Testis (tissue), 3 donors: ENCODE data around the gene EFL1. TPM values are rescaled to one million over a fixed set of nuclear protein-coding genes. Genes with fewer than 3 reads are reported as not detected.

Experiments used
- DNase-seq: peaks from one replicate; pipeline ENCODE4 v3.0.0-alpha.2; 2019
- H3K27ac ChIP-seq, 2 donors: fragments of 200-600 bp; sonication (generic); one replicate each; pipeline ENCODE4 v1.5.1; 2019
- H3K27me3 ChIP-seq: fragments of 200-600 bp; sonication (generic); one replicate; pipeline ENCODE4 v1.5.1; 2019
- H3K36me3 ChIP-seq: fragments of 200-600 bp; sonication (generic); one replicate; pipeline ENCODE4 v1.5.1; 2017; ENCODE audit warnings: low read depth; ENCODE audit errors: missing control alignments
- H3K4me1 ChIP-seq: fragments of 200-600 bp; sonication (generic); one replicate; pipeline ENCODE4 v1.5.1; 2019
- H3K4me3 ChIP-seq, 2 donors: fragments of 200-600 bp; sonication (generic); one replicate each; pipeline ENCODE4 v1.5.1; 2017 to 2019
- H3K9me3 ChIP-seq: fragments of 200-600 bp; sonication (generic); one replicate; pipeline ENCODE4 v1.5.1; 2017
- POLR2A ChIP-seq: fragments of 450-650 bp; IDR thresholded peaks from one replicate; pipeline ENCODE4 v1.6.1; 2017; ENCODE audit warnings: antibody characterized with exemption, mild to moderate bottlenecking, moderate library complexity
- WGBS, 2 donors: methylation state at CpG; one replicate each; pipeline ENCODE4 v1.1.5; 2018; 5-methylcytosine and 5-hydroxymethylcytosine counted together
- intact Hi-C: fragments of 100-400 bp; cut with DNase I; formaldehyde crosslinking; loops from one replicate; pipeline ENCODE4 v1.15.1; 2023; ENCODE audit warnings: low total_unique reads
- polyA plus RNA-seq: library from polyadenylated mRNA; stranded (reverse); fragments of 350-450 nt; fragmentation: Illumina TruSeq; extraction: RNeasy Lipid Tissue Mini Kit (QIAGEN cat#74804); gene quantifications from one replicate; pipeline ENCODE4 v1.2.3, GENCODE V29; 2014; ENCODE audit warnings: low read depth, low replicate concordance; ENCODE audit not compliant: insufficient read depth
- total RNA-seq, 2 donors: library from RNA; depleted of rRNA; stranded (reverse); fragments of >200 nt; gene quantifications; one replicate each; pipeline ENCODE4 v1.2.3, GENCODE V29; 2016
- TF ChIP-seq, protein P1 (sequence below), 3 experiments: fragments of 450-650 bp in 2 of 3; fragments of 200-600 bp in 1 of 3; sonication (generic) in 1 of 3; IDR thresholded peaks; one replicate each; pipeline ENCODE4 v1.5.1; 2016 to 2019; ENCODE audit warnings: antibody characterized with exemption in 3 of 3, mild to moderate bottlenecking in 2 of 3, moderate library complexity in 1 of 3

The EFL1 gene
- total and polyA plus RNA-seq, 3 donors from 2014 or later = 30.6 to 35.0 (median 34.3) TPM

DNA sequence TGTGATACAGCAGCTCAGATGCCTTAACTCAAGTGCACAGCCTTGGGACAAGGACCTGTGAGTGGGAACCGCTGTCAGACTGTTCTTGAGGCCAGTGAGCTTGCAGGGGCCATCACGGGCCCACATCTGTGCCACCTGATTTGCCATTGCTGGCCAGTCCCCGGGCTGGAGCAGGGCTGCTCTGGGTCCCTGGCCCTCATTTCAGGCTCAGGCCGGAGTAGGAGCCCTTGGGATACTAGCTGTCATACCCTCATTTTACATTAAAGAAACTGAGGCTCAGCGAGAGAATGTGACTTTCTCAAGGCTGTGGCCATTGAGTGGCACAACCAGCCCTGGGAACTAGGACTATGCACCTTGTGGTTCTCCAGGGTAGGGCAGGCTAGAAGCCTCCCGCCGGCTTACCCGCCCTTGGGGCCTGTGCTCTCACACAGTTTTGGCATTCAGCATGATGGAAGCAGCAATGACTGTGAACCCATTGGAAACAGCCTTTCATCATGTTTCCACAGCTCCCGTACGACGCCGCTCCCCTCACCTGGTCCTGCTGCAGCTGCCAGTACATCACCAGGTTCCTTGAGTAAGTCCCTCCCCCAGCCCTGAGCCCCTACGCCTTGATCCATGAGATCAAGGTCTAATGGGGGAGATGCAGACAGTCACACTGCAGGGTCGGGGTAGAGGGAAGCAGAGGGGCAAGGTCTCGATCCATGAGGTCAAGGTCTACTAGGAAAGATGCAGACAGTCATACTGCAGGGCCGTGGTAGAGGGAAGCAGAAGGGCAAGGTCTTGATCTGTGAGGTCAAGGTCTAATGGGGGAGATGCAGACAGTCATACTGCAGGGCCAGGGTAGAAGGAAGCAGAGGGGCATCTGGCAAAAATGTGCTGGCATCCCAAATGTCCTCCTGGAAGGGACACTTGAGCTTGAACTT, 44.5 kb upstream of the EFL1 start:
- H3K4me1 ChIP-seq = no peaks in the 10 kb centered on the region
- no peak overlapping the region for H3K27ac ChIP-seq
- H3K36me3 ChIP-seq = no peaks in the 10 kb centered on the region
- TF ChIP-seq, protein P1, sequence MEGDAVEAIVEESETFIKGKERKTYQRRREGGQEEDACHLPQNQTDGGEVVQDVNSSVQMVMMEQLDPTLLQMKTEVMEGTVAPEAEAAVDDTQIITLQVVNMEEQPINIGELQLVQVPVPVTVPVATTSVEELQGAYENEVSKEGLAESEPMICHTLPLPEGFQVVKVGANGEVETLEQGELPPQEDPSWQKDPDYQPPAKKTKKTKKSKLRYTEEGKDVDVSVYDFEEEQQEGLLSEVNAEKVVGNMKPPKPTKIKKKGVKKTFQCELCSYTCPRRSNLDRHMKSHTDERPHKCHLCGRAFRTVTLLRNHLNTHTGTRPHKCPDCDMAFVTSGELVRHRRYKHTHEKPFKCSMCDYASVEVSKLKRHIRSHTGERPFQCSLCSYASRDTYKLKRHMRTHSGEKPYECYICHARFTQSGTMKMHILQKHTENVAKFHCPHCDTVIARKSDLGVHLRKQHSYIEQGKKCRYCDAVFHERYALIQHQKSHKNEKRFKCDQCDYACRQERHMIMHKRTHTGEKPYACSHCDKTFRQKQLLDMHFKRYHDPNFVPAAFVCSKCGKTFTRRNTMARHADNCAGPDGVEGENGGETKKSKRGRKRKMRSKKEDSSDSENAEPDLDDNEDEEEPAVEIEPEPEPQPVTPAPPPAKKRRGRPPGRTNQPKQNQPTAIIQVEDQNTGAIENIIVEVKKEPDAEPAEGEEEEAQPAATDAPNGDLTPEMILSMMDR (IDR thresholded peaks at IDR 0.05) = no peak
- TF ChIP-seq POLR2A = no peak
- intact Hi-C loops = no loop called here
- H3K9me3 ChIP-seq = no peaks in the 10 kb centered on the region
- 83 to 86% methylated on average over 16 of the region's 16 CpGs for WGBS, 2 donors
- no peaks in the 10 kb centered on the region for H3K27me3 ChIP-seq
- H3K4me3 ChIP-seq = no peak overlapping the region
- DNase-seq = no peak

DNA sequence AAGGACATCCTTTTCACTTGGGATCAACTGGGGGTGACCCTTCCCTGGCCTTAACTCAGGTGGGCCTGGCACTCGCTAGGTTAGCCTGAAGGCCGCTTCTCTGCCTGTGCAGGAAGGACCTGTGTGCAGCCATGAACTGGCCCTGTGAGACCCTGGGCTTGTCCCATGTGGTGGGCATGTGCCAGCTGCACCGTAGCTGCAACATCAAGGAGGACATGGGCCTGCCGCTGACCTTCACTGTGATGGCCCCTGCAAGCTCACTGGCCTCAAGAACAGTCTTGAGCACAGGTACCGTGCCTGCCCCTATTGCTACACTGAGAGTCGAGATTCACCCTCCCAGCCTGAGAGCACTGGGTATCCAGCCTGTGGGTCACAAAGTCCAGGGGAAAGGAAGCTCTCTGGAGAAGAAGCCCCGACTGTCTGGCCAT, 43.1 kb upstream of the EFL1 start:
- intact Hi-C loops = no loop called here
- no peaks in the 10 kb centered on the region for H3K9me3 ChIP-seq
- no peak overlapping the region for H3K4me3 ChIP-seq
- H3K36me3 ChIP-seq = no peaks in the 10 kb centered on the region
- no peak for TF ChIP-seq POLR2A
- TF ChIP-seq, protein P1 (IDR thresholded peaks at IDR 0.05) = no peak
- no peak for DNase-seq
- no peak overlapping the region for H3K27ac ChIP-seq
- H3K27me3 ChIP-seq = no peaks in the 10 kb centered on the region
- 87 to 88% methylated on average over 6 to 7 of the region's 7 CpGs for WGBS, 2 donors
- H3K4me1 ChIP-seq = no peaks in the 10 kb centered on the region

DNA sequence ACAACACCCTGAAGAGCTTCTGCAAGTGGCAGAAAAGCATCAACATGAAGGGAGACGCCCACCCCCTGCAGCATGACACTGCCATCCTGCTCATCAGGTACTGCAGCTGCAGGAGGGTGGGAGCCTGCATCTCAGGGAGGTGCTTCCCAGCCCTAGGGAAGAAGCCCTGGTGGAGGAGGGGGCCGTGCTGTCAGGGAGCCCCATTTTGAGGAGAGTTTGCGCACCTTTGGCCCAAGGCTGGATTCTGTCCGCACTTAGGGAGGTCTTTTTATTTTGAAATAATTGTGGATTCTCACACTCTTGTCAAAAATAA, 42.2 kb upstream of the EFL1 start:
- Histone ChIP-seq H3K27me3 (no peaks in the 10 kb centered on the region), H3K4me3 (no peak overlapping the region), H3K36me3 (no peaks in the 10 kb centered on the region), H3K9me3 (no peaks in the 10 kb centered on the region), H3K4me1 (no peaks in the 10 kb centered on the region), H3K27ac (no peak overlapping the region)
- DNase-seq = no peak
- no peak for TF ChIP-seq POLR2A
- TF ChIP-seq, protein P1 (IDR thresholded peaks at IDR 0.05) = no peak
- intact Hi-C loops = no loop called here
- WGBS, 2 donors = 95 to 99% methylated on average over 4 of the region's 4 CpGs

DNA sequence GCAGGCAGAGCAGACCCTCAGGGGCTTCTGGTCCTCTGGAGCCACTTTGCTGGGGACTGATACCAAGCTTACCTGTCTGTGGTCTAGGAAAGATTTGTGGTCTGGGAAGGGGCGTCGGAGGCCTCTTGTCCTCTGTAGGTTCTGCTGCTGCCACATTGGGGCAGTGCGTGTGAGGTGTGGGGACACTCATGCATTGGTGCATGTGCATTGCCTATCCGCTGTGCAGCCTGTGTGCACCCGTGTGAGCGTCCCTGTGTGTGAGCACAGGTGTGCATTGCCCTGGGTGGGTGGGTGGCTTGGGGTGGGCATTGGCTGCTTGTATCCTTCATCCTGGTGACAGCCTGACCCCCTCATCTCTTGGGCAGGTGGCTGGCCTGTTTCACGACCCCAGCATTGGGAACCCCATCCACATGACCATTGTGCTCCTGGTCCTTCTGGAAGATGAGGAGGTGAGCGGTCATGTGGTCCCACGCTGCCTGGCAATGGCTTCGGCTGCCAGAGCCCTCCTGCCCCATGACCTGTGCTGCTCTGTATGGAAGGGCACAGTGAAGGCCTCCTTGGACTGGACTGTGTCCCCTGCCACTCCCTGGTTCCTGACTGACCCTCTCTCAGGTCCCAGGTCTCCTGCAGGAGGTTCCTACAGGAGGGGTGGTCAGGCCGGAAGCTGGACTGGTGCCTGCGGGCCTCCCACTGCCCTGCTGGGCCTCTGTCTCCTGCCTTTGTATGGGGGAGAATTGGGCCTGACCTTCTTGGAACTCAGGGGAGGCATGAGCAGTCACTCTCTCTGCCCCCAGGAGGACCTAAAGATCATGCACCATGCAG, 41.6 kb upstream of the EFL1 start:
- DNase-seq = no peak
- Histone ChIP-seq H3K4me1 (no peaks in the 10 kb centered on the region), H3K4me3 (no peak overlapping the region), H3K27me3 (no peaks in the 10 kb centered on the region), H3K9me3 (no peaks in the 10 kb centered on the region), H3K36me3 (no peaks in the 10 kb centered on the region), H3K27ac (no peak overlapping the region)
- no peak for TF ChIP-seq POLR2A
- TF ChIP-seq, protein P1 (IDR thresholded peaks at IDR 0.05) = no peak
- WGBS, 2 donors = 90 to 96% methylated on average over 10 to 11 of the region's 12 CpGs
- intact Hi-C loops = no loop called here
